ENCODE results near the gene CAB39L. TPM values are rescaled to one million over a fixed set of nuclear protein-coding genes. Genes with fewer than 3 reads are reported as not detected.

The CAB39L gene
- total RNA-seq, 1 donor: 1.3 TPM

DNA sequence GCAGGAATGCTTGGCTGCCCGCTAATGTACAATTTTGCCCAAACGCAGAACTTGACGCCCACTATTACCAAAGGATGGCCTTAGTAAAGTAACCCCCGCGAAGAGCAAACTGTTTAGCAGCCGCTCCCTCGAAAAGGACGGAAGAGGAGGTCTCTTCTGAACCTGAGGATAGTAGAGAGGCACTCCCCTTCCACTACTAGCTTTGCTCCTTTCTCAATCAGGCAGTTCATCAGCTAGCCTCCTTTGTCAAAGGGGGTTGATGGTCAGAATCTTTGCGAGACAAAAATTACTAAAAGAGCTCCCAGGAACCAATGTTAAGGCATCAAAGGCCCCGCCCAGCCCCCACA lies 534 bp downstream of the CAB39L start:
- peak in 1 of 3 donors; percentile 68 for DNase-seq (ENCODE audit: low read depth in 2 of 3, low spot score in 2 of 3)

DNA sequence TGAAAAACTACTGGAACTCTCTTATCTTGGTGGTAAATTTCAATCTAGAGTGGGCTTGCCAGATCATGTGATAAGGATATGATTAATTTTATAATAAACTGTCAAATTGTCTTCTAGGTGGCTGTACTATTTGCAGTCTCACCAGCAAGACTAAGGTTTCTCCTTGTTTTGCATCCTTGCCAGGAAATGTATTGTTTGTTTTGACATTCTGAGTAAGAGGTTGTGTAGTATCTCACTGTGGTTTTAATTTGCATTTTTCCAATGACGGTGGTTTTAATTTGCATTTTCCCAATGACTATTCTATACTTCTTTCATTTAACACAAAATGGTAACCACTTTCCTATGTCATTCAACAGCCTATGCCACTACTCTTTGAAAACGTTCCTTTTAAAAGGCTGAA lies 2.0 kb downstream of the CAB39L start:
- DNase-seq (ENCODE audit: low read depth in 2 of 3, low spot score in 2 of 3): no peak

DNA sequence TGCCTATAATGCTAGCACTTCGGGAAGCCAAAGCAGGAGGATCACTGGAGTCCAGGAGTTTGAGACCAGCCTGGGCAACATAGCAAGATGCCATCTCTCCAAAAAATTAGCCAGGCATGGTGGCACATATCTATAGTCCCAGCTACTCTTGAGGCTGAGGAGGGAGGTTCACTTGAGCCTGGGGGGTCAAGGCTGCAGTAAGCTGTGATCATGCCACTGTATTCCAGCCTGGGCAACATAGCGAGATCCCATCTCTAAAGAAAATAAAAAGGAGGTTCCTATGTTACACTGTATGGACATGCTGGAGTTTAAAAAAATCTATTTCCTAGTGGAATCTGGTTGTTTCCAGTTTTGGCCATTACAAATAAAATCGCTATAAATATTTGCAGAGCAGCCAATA lies 2.6 kb downstream of the CAB39L start:
- DNase-seq (ENCODE audit: low read depth in 2 of 3, low spot score in 2 of 3): no peak

DNA sequence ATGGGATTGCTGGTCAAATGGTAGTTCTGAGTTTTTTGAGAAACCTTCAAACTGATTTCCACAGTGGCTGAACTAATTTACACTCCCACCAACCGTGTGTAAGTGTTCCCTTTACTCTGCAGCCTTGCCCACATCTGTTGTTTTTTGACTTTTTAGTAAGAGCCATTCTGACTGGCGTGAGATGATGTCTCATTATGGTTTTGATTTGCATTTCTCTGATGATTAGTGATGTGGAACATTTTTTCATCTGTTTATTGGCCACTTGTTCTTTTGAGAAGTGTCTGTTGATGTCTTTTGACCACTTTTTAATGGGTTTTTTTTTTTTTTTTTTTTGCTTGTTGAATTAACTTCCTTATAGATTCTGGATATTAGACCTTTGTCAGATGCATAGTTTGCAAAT lies 4.3 kb downstream of the CAB39L start:
- no peak for DNase-seq (ENCODE audit: low read depth in 2 of 3, low spot score in 2 of 3)

- DNase-seq (ENCODE audit: low read depth in 2 of 3, low spot score in 2 of 3): no peak
Measured at GRCh38 chr13:49437705-49438104, 6.2 kb downstream of the CAB39L start.

- DNase-seq (ENCODE audit: low read depth in 2 of 3, low spot score in 2 of 3): peak in 2 of 3 donors; percentile 38 to 72
Measured at GRCh38 chr13:49436890-49437289, 7.0 kb downstream of the CAB39L start.

GRCh38 chr13:49435992-49436391 lies 7.9 kb downstream of the CAB39L start:
- no peak for DNase-seq (ENCODE audit: low read depth in 2 of 3, low spot score in 2 of 3)

DNA sequence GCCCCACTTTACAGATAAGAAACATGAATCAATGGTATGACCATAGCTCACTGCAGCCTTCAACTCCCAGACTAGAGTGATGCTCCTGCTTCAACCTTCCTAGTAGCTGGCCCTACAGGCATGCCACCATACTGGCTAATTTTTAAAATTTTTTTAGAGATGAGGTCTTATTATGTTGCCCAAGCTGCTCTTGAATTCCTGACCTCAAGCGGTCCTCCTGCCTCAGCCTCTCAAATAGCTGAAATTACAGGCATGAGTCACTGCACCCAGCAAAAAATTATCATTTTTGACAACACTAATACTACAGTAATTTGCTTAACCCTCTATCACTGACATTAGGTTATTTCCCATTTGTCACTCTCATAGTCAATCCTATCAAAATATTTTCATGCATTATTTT lies 14.7 kb downstream of the CAB39L start:
- no peak for DNase-seq (ENCODE audit: low read depth in 2 of 3, low spot score in 2 of 3)

DNA sequence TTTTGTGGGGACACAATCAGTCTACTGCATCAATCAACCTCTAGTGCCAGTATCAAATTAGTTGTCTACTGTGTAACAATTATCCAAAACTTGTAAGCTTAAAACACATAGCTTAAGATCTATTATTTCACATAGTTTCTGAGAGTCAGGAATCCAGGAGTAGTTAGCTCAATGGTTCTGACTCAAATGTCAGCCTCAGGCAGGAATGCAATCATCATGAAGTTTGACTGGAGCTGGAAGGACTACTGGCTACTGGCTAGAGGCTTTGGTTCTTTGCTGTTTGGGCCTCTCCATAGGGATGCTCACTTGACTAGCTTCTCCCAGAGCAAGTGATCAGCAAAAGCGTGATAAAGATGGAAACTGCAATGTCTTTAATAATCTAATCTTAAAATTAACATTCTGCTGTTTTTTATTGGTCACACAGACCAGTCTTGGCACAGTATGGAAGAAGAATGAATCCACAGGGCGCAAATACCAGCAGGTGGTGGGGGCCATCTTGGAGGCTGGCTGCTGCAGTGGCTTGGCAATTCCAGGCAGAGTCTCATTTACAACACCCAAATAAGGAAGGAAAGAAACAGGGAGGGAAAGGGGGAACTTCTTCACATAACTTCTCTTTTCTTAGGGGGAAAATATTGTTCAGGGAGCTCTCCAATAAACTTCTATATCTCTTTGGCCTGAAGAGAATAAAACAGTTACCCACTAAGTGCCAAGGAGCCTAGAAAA lies 15.7 kb downstream of the CAB39L start:
- no peak for DNase-seq (ENCODE audit: low read depth in 2 of 3, low spot score in 2 of 3)

GRCh38 chr13:49424011-49424560 lies 19.8 kb downstream of the CAB39L start:
- no peak for DNase-seq (ENCODE audit: low read depth in 2 of 3, low spot score in 2 of 3)

- peak in 1 of 3 donors; percentile 13 for DNase-seq (ENCODE audit: low read depth in 2 of 3, low spot score in 2 of 3)
Measured at GRCh38 chr13:49421391-49421790, 22.5 kb downstream of the CAB39L start.

GRCh38 chr13:49419276-49419675 lies 24.6 kb downstream of the CAB39L start:
- no peak for DNase-seq (ENCODE audit: low read depth in 2 of 3, low spot score in 2 of 3)

GRCh38 chr13:49418206-49418605 lies 25.7 kb downstream of the CAB39L start:
- DNase-seq (ENCODE audit: low read depth in 2 of 3, low spot score in 2 of 3): peak in 1 of 3 donors; percentile 16

GRCh38 chr13:49417161-49417560 lies 26.7 kb downstream of the CAB39L start:
- DNase-seq (ENCODE audit: low read depth in 2 of 3, low spot score in 2 of 3): no peak

DNA sequence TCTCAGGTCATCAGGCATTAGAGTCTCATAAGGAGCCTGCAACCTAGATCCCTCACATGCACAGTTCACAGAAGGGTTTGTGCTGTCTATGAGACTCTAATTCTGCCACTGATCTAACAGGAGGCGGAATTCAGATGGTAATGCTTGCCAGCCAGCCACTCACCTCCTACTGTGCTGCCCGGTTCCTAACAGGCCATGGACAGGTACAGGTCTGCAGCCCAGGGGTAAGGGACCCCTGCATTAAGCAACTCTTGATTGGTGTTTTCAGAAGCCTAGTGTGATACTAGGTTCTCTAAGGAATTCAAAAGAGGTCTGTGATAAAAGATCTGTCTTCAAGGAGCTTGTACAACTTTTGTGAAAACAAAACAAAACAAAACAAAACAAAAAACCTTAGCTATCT lies 31.1 kb downstream of the CAB39L start:
- no peak for DNase-seq (ENCODE audit: low read depth in 2 of 3, low spot score in 2 of 3)

DNA sequence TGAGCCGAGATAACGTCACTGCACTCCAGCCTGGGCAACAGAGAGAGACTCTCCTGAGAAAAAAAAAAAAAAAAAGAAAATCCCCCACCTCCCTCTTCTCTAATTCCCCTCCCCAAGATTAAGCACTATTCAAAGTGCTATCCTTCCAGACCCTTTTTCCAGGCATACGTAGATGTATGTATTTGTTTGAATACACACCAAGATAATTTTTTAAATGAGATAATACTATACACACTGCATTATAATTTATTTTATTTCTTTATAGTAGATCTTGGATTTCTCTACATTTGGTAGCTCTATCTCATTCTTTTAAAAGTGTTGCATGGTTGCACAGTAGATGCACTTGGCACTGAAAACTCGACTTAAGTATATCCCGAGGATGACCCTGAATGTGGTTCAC lies 32.5 kb downstream of the CAB39L start:
- no peak for DNase-seq (ENCODE audit: low read depth in 2 of 3, low spot score in 2 of 3)

DNA sequence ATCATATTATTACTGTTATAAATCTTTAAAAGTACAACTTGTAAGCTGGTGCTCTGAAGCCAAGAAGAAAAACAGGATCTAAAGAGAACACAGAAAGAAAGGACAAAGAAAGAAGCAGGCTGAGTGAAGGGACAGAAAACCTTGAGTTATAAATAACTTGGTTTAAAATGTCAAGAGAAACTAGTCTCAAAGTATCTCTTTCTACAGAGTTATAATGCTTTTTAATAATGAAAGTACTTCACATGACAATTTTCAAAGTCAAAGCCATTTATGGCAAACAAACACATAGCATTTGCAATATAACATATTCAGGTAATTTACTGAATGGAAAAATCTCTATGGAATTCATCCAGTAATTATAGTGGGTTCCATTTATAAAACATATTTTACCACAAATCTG lies 33.4 kb downstream of the CAB39L start:
- DNase-seq (ENCODE audit: low read depth in 2 of 3, low spot score in 2 of 3): no peak

- no peak for DNase-seq (ENCODE audit: low read depth in 2 of 3, low spot score in 2 of 3)
Measured at GRCh38 chr13:49410006-49410405, 33.9 kb downstream of the CAB39L start.

GRCh38 chr13:49409008-49409407 lies 34.9 kb downstream of the CAB39L start:
- DNase-seq (ENCODE audit: low read depth in 2 of 3, low spot score in 2 of 3): no peak

DNA sequence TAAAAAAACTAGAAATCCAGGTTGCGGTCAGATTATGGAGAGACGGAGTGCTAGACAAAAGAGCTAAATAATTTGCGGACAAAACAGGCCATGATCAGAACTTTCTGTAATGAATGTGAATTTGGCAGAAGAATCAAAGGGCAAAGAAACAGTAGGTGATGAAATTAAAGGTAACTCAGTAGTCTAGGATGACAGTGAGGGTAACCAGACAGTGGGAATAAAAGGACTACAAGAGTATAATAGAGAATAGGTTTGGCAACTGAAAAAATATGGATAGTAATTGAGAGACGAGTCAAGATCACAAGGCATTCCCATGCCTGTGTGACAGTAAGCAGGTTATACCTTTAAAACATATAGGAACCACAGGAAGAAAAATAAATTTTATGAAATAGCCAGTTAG lies 35.9 kb downstream of the CAB39L start:
- no peak for DNase-seq (ENCODE audit: low read depth in 2 of 3, low spot score in 2 of 3)

DNA sequence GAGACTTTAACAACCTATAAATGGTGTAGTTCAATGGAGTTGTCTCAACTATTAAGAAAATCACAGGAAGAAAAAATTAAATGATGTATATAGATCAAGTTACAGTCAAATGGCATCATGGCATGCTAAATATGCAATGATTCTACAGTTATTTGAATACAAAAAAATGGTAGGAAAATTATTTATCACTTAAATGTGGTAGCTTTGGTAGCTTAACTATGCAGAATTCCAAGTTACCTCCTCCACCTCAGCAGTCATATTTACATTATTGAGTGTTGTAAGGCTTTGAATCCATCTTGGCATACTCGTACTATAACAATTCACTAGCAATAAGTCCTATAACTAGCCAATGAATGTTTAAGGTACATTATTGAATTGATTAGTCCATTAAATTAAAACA lies 36.8 kb downstream of the CAB39L start:
- no peak for DNase-seq (ENCODE audit: low read depth in 2 of 3, low spot score in 2 of 3)

- DNase-seq (ENCODE audit: low read depth in 2 of 3, low spot score in 2 of 3): peak in 1 of 3 donors; percentile 12
Measured at GRCh38 chr13:49404703-49405020, 39.2 kb downstream of the CAB39L start.

Data from hematopoietic multipotent progenitor cell (in vitro differentiated cells).